H9 (cell line): ENCODE data around the gene LAX1. TPM values are rescaled to one million over a fixed set of nuclear protein-coding genes. Genes with fewer than 3 reads are reported as not detected.

ENCODE experiments used
- DNase-seq: peaks from one replicate; pipeline ENCODE4 v3.0.0-alpha.2; 2017
- H2AFZ ChIP-seq: one replicate; pipeline ENCODE4 v1.6.1; 2013; ENCODE audit warnings: mild to moderate bottlenecking, low read length, control low read depth, moderate library complexity
- H2AK5ac ChIP-seq: 2 replicates; pipeline ENCODE4 v1.6.1; 2013; ENCODE audit warnings: low read length, control low read depth, mixed read lengths; ENCODE audit not compliant: insufficient read length
- H2BK120ac ChIP-seq: one replicate; pipeline ENCODE4 v1.6.1; 2013; ENCODE audit warnings: low read depth, mild to moderate bottlenecking, low read length, control low read depth, inconsistent platforms; ENCODE audit not compliant: poor library complexity, severe bottlenecking
- H2BK12ac ChIP-seq: 2 replicates; pipeline ENCODE4 v1.6.1; 2013; ENCODE audit warnings: low read length, control low read depth, mixed read lengths, low read depth; ENCODE audit not compliant: insufficient read length
- H2BK15ac ChIP-seq: 2 replicates; pipeline ENCODE4 v1.6.1; 2013; ENCODE audit warnings: low read depth, low read length, control low read depth
- H2BK20ac ChIP-seq: one replicate; pipeline ENCODE4 v1.6.1; 2013; ENCODE audit warnings: low read depth, mild to moderate bottlenecking, low read length, control low read depth, inconsistent platforms; ENCODE audit not compliant: poor library complexity, severe bottlenecking
- H2BK5ac ChIP-seq: 2 replicates; pipeline ENCODE4 v1.6.1; 2013; ENCODE audit warnings: low read length, control low read depth, mixed read lengths; ENCODE audit not compliant: insufficient read length
- H3K14ac ChIP-seq: 2 replicates; pipeline ENCODE4 v1.6.1; 2013; ENCODE audit warnings: low read length, control low read depth; ENCODE audit not compliant: insufficient read depth
- H3K18ac ChIP-seq: 2 replicates; pipeline ENCODE4 v1.6.1; 2013; ENCODE audit warnings: low read depth, mild to moderate bottlenecking, mixed read lengths, low read length, control low read depth; ENCODE audit not compliant: insufficient read length
- H3K23ac ChIP-seq: 2 replicates; pipeline ENCODE4 v1.6.1; 2013; ENCODE audit warnings: low read length, control low read depth, mixed read lengths, low read depth; ENCODE audit not compliant: insufficient read length
- H3K23me2 ChIP-seq: 2 replicates; pipeline ENCODE4 v1.6.1; 2013; ENCODE audit warnings: low read depth, mild to moderate bottlenecking, mixed read lengths, low read length, control low read depth; ENCODE audit not compliant: insufficient read length, poor library complexity, severe bottlenecking
- H3K27ac ChIP-seq: 2 replicates; pipeline ENCODE4 v1.5.1; 2013; ENCODE audit warnings: low read length, control low read depth, mixed read lengths, low read depth; ENCODE audit not compliant: insufficient read length
- H3K27me3 ChIP-seq: 2 replicates; pipeline ENCODE4 v1.6.1; 2013; ENCODE audit warnings: low read length, control low read depth, inconsistent platforms; ENCODE audit not compliant: insufficient read depth
- H3K4ac ChIP-seq: 2 replicates; pipeline ENCODE4 v1.6.1; 2013; ENCODE audit warnings: low read depth, mild to moderate bottlenecking, control low read depth, inconsistent platforms, low read length, moderate library complexity
- H3K4me1 ChIP-seq: 2 replicates; pipeline ENCODE4 v1.6.1; 2013; ENCODE audit warnings: low read length, control low read depth, inconsistent platforms; ENCODE audit not compliant: insufficient read depth
- H3K4me2 ChIP-seq: 2 replicates; pipeline ENCODE4 v1.6.1; 2013; ENCODE audit warnings: low read length, control low read depth, mixed read lengths; ENCODE audit not compliant: insufficient read length, insufficient read depth
- H3K56ac ChIP-seq: 2 replicates; pipeline ENCODE4 v1.6.1; 2013; ENCODE audit warnings: low read depth, mild to moderate bottlenecking, mixed read lengths, low read length, control low read depth; ENCODE audit not compliant: insufficient read length
- H3K79me1 ChIP-seq: 2 replicates; pipeline ENCODE4 v1.6.1; 2013; ENCODE audit warnings: low read depth, mild to moderate bottlenecking, moderate library complexity, low read length, control low read depth, inconsistent platforms; ENCODE audit not compliant: insufficient read depth, poor library complexity, severe bottlenecking
- H3K79me2 ChIP-seq: 2 replicates; pipeline ENCODE4 v1.6.1; 2013; ENCODE audit warnings: low read length, control low read depth, inconsistent platforms; ENCODE audit not compliant: insufficient read depth
- H3K9ac ChIP-seq: 2 replicates; pipeline ENCODE4 v1.6.1; 2013; ENCODE audit warnings: low read length, control low read depth, mixed read lengths; ENCODE audit not compliant: insufficient read length; ENCODE audit errors: extremely low read depth
- H3K9me3 ChIP-seq: one replicate; pipeline ENCODE4 v1.6.1; 2013; ENCODE audit warnings: low read depth, low read length, inconsistent platforms; ENCODE audit not compliant: control insufficient read depth
- H3T11ph ChIP-seq: one replicate; pipeline ENCODE4 v1.6.1; 2013; ENCODE audit warnings: mild to moderate bottlenecking, low read length, control low read depth, inconsistent platforms
- H4K20me1 ChIP-seq: one replicate; pipeline ENCODE4 v1.6.1; 2013; ENCODE audit not compliant: control insufficient read depth, insufficient read length, insufficient read depth
- H4K5ac ChIP-seq: 2 replicates; pipeline ENCODE4 v1.6.1; 2013; ENCODE audit warnings: low read depth, mild to moderate bottlenecking, mixed read lengths, low read length, control low read depth; ENCODE audit not compliant: insufficient read length
- H4K8ac ChIP-seq: replicated peaks from 2 replicates; pipeline ENCODE4 v1.6.1; 2013; ENCODE audit warnings: low read length, control low read depth, mixed read lengths, low read depth; ENCODE audit not compliant: insufficient read length
- H4K91ac ChIP-seq: 2 replicates; pipeline ENCODE4 v1.6.1; 2013; ENCODE audit warnings: low read depth, mild to moderate bottlenecking, moderate library complexity, mixed read lengths, low read length, control low read depth; ENCODE audit not compliant: insufficient read length
- H3K27ac Mint-ChIP-seq, 3 experiments: 2 replicates in 2 of 3; 3 replicates in 1 of 3; pipeline ENCODE4 v1.8.0; 2020 to 2021; ENCODE audit warnings: mixed read lengths in 3 of 3, mild to moderate bottlenecking in 1 of 3, moderate library complexity in 1 of 3
- H3K27me3 Mint-ChIP-seq: 2 replicates; pipeline ENCODE4 v1.8.0; 2021; ENCODE audit warnings: low read depth, mild to moderate bottlenecking, moderate library complexity, mixed read lengths
- H3K36me3 Mint-ChIP-seq, 3 experiments: 2 replicates in 2 of 3; 3 replicates in 1 of 3; pipeline ENCODE4 v1.8.0; 2020 to 2021; ENCODE audit warnings: low read depth in 3 of 3, mixed read lengths in 3 of 3; ENCODE audit not compliant: insufficient read depth in 1 of 3
- H3K4me1 Mint-ChIP-seq, 2 experiments: 2 replicates each; pipeline ENCODE4 v1.8.0; 2020; ENCODE audit warnings: mixed read lengths in 2 of 2
- H3K4me3 Mint-ChIP-seq, 2 experiments: 2 replicates in 1 of 2; 3 replicates in 1 of 2; pipeline ENCODE4 v1.8.0; 2020 to 2021; ENCODE audit warnings: mild to moderate bottlenecking in 2 of 2, mixed read lengths in 2 of 2, moderate library complexity in 1 of 2
- H3K9me3 Mint-ChIP-seq, 2 experiments: 2 replicates in 1 of 2; 3 replicates in 1 of 2; pipeline ENCODE4 v1.8.0; 2020; ENCODE audit warnings: mild to moderate bottlenecking in 2 of 2, mixed read lengths in 2 of 2, moderate library complexity in 1 of 2
- WGBS: extraction: QIAGEN DNeasy Blood & Tissue Kit; methylation state at CpG from one replicate; pipeline ENCODE4 v1.1.7; 2013; ENCODE audit warnings: missing lambda C conversion rate, low lambda C conversion rate, mixed read lengths; ENCODE audit not compliant: insufficient read length; ENCODE audit errors: extremely low coverage; 5-methylcytosine and 5-hydroxymethylcytosine counted together
- total RNA-seq: library from RNA; stranded (reverse); gene quantifications from 2 replicates; pipeline ENCODE4 v1.2.1, GENCODE V29; 2021
- TF ChIP-seq, protein P1 (sequence below): fragments of 200-600 bp; sonication (generic); conservative IDR thresholded peaks from 3 replicates; pipeline ENCODE4 v1.8.0; 2021; ENCODE audit warnings: antibody characterized with exemption, mild to moderate bottlenecking

The LAX1 gene
- total RNA-seq, 1 experiment from 2014 or later: not detected

DNA sequence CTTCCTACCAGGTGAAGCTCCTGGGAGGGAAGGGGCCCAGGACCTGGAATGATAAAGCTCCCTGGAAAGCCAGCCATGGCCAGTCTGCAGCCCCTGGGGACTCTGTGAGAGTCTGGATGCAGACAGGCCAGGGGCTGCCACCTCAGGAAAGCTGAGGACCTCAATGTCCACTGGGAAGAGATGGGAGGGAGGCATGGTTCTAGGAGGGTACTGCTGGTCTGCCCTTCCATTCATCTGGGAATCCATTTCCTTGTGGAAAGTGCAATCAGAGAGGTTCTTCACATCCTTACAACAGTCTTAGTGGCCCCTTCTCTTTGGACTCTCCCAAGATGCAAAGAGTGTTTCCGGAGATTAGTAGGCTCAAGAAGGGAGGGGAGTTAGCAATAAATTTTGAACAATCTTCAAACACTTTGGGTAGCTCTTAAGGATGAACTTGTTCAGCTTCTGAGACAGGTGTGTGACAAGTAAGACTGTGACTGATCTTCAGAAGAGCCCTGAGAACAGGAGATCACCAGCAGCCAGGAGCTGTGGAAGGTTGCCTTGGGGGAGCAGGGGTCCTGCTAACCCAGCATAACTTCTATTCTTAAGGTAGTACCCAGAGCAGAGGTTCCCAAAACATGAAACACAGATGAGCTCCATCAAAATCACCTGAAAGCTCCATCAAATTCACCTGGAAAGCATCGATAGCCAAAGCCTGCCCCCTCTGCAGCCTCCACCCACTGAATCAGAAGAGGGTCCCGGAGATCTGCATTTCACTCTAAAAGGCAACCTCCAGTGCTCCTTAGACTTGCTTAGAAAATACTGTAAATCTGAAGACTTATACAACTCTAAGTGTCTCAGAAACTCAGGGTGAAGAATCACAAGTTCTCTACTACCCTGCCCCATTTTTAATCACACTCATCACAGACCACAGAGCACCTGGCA is 616 bp upstream of the LAX1 start:
- Histone ChIP-seq H3K9me3 (no peaks in the 10 kb centered on the region), H2BK15ac (no peak overlapping the region), H4K5ac (no peak overlapping the region), H3K14ac (no peak overlapping the region), H4K8ac (no peak overlapping the region), H3K4me1 (no peaks in the 10 kb centered on the region), H2AK5ac (no peak overlapping the region), H3K79me1 (no peaks in the 10 kb centered on the region), H3K56ac (no peak overlapping the region), H4K20me1 (no peaks in the 10 kb centered on the region), H3K27me3 (no peaks in the 10 kb centered on the region), H2BK20ac (no peak overlapping the region), H3K79me2 (no peaks in the 10 kb centered on the region), H3K23ac (no peak overlapping the region), H3K9ac (no peak overlapping the region), H3K27ac (no peak overlapping the region), H4K91ac (no peak overlapping the region), H2BK5ac (no peak overlapping the region), H2AFZ (no peak overlapping the region), H3K4ac (no peak overlapping the region), H3K18ac (no peak overlapping the region), H2BK12ac (no peak overlapping the region), H3T11ph (no peak overlapping the region), H3K4me2 (no peak overlapping the region), H3K23me2 (no peaks in the 10 kb centered on the region), H2BK120ac (no peak overlapping the region)
- H3K9me3 Mint-ChIP-seq: no peaks in the 10 kb centered on the region
- TF ChIP-seq, protein P1, sequence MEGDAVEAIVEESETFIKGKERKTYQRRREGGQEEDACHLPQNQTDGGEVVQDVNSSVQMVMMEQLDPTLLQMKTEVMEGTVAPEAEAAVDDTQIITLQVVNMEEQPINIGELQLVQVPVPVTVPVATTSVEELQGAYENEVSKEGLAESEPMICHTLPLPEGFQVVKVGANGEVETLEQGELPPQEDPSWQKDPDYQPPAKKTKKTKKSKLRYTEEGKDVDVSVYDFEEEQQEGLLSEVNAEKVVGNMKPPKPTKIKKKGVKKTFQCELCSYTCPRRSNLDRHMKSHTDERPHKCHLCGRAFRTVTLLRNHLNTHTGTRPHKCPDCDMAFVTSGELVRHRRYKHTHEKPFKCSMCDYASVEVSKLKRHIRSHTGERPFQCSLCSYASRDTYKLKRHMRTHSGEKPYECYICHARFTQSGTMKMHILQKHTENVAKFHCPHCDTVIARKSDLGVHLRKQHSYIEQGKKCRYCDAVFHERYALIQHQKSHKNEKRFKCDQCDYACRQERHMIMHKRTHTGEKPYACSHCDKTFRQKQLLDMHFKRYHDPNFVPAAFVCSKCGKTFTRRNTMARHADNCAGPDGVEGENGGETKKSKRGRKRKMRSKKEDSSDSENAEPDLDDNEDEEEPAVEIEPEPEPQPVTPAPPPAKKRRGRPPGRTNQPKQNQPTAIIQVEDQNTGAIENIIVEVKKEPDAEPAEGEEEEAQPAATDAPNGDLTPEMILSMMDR: no peak
- H3K27me3 Mint-ChIP-seq: no peaks in the 10 kb centered on the region
- WGBS: no CpG with 5 or more reads among the region's 3 CpGs
- H3K27ac Mint-ChIP-seq: no peak overlapping the region
- no peak overlapping the region for H3K4me3 Mint-ChIP-seq
- no peaks in the 10 kb centered on the region for H3K36me3 Mint-ChIP-seq
- peaks cover 2 to 3% of the 10 kb centered on the region in 2 experiments; a peak in 2 of 4 replicates for H3K4me1 Mint-ChIP-seq
- DNase-seq: no peak
